ENCODE measurements around the gene LHFPL4.
"Not testable (repeated sequence)": the region's sequence is repeated elsewhere in the genome, so short reads cannot be mapped to it uniquely, and the experiment has no call there.

The LHFPL4 gene

GRCh38 chr3:9553021-9553947 is at the start of gene LHFPL4:
Gene LHFPL4, minus strand, starts transcription at chr3:9553822. Its CDS starts 1,143 bp downstream, at chr3:9552679.
- no peak for DNase-seq

DNA sequence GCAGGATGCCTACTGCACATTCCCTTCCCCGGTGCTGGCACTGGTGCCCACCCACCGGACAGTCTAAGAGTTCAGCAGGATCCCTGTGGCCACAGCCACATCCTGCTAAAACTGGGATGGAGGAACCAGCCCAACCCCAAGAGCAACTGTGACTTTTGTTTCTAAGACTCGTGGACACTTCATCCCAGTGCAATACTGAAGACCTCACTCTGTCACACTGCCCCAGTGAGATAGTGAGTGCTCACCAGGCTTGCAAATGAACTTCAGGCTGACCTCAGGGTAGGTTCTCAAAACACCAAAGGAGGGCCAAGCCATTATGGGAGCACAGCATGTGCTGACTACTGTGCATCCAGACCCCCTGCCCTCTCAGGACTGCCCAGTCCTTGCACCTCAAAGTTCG is 49.0 kb upstream of the LHFPL4 start:
- no peak for DNase-seq

- not testable (repeated sequence) for DNase-seq
These were observed 47.5 kb upstream of the LHFPL4 start for GRCh38 chr3:9601006-9601581.

- peak; percentile 40 for DNase-seq
These were observed 47.0 kb upstream of the LHFPL4 start for GRCh38 chr3:9600597-9600996.

DNA sequence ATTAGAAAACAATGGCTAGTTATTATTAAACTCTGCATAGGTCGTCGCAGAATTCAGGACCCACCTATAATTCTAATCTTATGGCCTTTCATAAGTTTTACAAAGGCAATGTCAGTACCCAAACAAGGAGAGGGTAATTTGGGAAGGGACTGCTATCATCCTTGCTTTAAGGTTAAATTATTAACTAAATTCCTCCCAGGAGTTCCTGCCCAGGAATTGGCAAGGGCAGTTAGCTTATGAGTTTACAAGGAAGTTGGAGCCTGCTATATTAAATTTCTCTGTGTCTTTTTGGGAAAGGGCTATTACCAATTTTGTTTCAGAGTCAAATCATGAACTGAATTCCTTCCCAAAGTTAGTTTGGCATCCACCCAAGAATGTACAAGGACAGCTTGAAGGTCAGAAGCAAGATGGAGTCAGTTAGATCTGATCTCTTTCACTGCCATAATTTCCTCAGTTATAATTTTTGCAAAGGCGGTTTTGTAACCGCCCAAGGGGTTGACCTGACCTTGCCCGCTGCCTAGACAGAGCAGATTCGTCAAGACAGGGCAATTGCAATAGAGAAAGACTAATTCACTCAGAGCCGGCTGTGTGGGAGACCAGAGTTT is 45.3 kb upstream of the LHFPL4 start:
- no peak for DNase-seq

DNA sequence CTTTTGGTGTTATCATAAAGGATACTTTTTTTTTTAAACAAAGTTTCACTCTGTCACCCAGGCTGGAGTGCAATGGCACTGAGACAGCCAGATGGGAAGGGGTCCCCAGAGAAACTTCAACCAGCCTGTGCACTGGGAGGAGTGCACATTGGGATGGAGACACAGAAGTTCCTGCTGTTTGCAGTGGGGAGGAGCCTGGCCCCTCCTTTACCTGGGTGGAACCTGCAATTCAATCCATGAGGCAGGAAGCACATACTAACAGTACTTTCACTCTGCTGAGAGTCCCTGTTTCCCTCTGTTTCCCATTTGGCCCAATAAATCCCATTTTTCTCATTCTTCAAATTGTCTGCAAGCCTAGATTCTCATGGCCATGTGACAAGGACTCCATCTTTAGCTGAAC is 42.3 kb upstream of the LHFPL4 start:
- no peak for DNase-seq

DNA sequence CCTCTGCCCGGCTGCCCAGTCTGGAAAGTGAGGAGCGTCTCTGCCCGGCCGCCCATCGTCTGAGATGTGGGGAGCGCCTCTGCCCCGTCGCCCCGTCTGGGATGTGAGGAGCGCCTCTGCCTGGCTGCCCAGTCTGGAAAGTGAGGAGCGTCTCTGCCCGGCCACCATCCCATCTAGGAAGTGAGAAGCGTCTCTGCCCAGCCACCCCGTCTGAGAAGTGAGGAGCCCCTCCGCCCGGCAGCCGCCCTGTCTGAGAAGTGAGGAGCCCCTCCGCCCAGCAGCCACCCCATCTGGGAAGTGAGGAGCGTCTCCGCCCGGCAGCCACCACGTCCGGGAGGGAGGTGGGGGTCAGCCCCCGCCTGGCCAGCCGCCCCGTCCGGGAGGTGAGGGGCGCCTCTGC is 38.2 kb upstream of the LHFPL4 start:
- DNase-seq = not testable (repeated sequence)

DNA sequence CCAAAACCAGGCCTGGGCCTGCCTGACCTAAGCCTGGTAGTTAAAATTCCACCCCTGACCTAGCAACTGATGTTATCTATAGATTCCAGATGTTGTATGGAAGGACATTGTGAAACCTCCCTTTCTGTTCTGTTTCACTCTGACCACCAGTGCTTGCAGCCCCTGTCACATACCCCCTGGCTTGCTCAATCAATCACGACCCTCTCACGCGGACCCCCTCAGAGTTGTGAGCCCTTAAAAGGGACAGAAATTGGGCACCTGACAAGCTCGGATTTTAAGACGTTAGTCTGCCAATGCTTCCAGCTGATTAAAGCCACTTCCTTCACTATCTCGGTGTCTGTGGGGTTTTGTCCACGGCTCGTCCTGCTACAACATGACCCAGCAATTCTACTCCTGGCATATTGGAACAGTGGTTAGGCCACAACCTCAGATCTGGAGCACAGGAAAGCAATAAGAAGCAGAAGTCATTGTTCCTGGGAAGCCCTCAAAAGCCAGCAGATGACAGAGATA is 36.7 kb upstream of the LHFPL4 start:
- DNase-seq = no peak

DNA sequence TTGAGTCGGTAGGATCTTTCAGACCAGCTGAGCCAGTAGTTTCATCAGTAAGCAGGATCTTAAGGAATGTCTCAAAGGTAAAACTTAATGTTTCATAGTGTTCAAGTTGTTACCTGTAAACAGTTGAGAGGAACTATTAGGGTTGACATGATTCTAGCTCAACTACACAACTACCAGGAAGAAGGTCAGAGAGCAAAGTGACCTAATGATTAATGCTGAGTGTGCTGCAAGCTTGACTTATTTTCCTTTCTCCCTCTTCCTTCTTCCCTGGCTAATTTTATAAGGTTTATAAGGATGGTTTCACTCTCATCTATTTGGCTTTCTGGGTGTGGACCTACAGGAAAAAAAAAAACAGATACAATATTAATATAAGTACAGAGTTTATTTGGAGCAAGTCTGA is 30.2 kb upstream of the LHFPL4 start:
- DNase-seq = no peak

GRCh38 chr3:9583371-9583770 is 29.7 kb upstream of the LHFPL4 start:
- DNase-seq = no peak

GRCh38 chr3:9582332-9582731 is 28.7 kb upstream of the LHFPL4 start:
- no peak for DNase-seq

DNA sequence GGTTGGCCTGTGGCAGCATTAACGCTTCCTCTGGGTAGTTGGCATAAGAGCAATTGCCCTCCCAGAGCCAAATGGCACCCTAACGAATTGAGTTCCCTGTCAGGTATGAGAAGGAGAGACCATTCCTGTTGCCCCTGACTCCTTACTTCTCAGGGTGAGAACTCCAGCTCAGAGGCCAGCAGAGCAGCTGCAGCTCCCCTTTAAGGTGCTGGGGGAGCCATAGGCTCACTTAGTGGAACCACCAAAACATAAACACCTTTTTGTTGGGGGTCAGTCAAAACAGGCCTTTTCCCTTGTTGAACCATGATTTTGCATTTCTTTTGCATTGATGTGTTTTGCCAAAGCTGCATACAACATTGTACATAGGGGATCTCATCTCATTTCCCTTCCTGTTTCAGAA is 28.1 kb upstream of the LHFPL4 start:
- DNase-seq = no peak

DNA sequence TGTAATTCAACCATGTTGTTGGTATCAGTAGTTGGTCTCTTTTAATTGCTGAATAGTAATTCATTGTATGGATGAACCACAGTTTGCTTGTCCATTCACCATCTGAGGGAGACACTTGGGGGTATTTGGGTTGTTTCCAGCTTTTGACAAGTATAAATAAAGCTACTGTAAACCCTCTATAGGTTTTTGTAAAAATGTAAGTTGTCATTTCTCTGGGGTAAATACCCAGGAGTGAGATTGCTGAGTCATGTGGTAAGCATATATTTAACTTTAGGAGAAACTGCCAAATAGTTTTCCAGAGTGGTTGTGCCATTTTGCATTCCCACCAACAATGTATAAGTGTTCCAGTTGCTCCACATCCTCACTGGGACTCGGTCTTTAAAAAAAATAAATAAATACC is 15.4 kb upstream of the LHFPL4 start:
- DNase-seq = no peak

DNA sequence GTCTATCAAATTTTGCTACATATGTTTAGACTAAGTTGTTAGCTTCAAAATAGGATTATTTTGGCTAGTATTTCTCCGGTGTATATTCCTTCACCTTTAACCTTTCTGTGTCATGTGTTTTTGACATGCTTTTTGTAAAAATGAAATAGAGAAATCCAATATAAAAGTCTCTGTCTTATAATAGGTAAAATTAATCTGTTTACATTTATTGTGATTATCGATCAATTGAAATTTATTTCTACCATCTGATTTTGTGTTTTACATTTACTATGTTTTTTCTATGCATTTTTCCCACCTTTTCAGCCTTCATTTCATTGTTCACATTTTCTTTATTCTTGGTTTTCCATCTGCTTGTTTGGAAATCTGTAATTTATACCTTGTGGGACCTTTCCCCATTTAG is 11.7 kb upstream of the LHFPL4 start:
- DNase-seq = no peak

DNA sequence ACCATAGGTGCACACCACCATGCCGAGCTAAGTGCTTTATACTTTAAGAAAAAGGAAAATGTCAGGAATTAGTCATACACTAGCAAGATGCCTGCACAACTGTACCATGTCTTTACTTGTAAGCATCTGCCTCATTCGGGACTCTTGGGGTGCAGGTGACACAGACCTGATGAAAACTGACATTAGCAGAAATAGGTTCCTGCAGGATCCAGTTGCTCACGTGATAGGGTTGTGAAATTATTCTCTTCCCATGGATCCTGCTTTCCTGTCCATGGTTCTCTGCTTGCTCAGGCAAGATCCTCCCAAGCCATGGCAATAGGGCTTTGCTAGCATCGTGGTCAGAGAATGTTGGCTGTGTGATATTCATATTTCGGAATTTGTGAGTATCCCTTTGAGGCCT is 10.2 kb upstream of the LHFPL4 start:
- no peak for DNase-seq

- DNase-seq = not testable (repeated sequence)
These were observed 6.4 kb upstream of the LHFPL4 start for GRCh38 chr3:9560056-9560455.

DNA sequence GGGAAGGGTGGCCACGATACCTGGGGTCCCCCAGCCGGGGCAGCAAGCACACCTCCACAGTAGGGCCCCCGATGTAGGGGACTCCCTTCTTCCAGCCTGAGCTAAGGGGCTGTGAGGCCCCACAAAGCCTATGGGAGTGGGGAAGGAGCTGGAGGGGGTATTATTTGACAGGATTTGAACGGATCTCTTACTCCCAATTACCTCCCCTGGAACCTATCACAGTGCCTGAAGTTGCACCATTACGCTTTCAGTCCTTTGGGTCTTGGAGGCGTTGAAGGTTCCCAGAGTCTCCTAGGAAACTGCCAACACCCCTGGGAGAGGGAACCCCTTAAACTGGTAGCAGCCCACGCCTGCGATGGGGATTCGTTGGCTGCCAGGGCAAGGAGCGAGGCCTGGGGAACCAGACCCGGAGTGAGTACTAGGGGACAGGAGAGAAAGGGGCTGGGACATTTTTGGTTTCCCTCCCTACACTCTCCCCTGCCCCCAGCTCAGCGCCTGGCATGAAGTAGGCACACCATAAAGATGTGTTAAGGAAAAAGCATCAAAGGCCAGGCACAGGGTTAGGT is 409 bp upstream of the LHFPL4 start:
- DNase-seq = no peak

GRCh38 chr3:9552252-9552999 is 1.2 kb downstream of the LHFPL4 start:
- DNase-seq = no peak

DNA sequence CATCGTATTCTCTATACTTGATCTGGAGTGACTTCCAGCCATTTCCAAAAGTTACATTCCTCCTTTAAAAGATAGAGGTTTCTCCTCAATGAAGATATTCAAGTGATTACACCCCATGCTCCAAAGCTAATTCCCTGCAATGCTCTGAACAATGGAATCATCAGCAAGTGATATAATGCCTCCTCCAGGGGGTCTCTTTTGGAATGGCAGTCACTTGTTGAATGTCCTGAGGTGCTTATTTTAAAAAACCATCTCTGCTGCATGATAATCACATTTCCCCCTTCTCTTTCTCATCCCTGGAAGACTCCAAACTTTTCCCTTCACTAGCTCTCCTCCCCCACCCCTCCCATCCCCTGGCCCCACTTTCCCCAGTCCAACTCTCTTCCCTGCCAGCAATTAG is 2.6 kb downstream of the LHFPL4 start:
- no peak for DNase-seq

DNA sequence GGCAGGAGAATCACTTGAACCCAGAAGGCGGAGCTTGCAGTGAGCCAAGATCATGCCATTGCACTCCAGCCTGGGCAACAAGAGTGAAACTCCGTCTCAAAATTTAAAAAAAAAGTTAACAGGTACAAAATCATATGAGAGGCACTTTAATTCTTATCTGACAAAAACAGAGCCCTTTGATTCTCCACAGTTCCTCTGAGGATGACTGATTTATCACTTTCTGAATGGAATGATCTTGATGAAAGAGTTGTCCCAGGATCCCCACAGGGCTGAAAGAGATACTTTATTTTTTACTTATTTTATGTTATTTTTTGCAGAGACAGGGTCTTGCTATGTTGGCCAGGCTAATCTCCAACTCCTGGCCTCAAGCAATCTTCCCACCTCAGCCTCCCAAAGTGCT is 4.0 kb downstream of the LHFPL4 start:
- no peak for DNase-seq

DNA sequence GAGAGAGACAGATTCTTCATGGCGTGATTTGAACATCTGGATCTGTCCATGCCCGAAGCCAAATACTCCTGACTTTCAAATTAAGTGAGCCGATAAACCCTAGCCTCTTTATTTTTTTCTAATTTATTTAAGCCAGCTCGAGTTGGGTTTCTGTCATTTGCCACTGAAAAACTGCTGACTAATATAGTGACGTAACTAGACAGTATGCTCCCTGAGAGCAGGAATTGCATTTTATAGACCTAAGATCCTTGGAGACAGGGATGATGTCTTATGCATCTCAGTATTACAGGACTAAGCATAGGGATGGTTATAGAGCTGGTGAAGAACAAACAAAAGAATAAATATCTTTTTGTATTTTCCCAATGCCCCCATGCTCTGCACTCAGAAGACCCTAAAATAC is 4.6 kb downstream of the LHFPL4 start:
- DNase-seq = no peak

- DNase-seq = no peak
These were observed 11.4 kb downstream of the LHFPL4 start for GRCh38 chr3:9542182-9542581.

GRCh38 chr3:9536212-9536611 is 17.4 kb downstream of the LHFPL4 start:
- no peak for DNase-seq
